GM19463 (cell line): ENCODE measurements around the gene MED13L.

ENCODE experiments used
- ATAC-seq: cut with Tn5 transposase; IDR thresholded peaks from one replicate; pipeline ENCODE4 v1.9.1; 2021; ENCODE audit warnings: mild to moderate bottlenecking, moderate library complexity; ENCODE audit not compliant: unreplicated experiment

MED13L gene

DNA sequence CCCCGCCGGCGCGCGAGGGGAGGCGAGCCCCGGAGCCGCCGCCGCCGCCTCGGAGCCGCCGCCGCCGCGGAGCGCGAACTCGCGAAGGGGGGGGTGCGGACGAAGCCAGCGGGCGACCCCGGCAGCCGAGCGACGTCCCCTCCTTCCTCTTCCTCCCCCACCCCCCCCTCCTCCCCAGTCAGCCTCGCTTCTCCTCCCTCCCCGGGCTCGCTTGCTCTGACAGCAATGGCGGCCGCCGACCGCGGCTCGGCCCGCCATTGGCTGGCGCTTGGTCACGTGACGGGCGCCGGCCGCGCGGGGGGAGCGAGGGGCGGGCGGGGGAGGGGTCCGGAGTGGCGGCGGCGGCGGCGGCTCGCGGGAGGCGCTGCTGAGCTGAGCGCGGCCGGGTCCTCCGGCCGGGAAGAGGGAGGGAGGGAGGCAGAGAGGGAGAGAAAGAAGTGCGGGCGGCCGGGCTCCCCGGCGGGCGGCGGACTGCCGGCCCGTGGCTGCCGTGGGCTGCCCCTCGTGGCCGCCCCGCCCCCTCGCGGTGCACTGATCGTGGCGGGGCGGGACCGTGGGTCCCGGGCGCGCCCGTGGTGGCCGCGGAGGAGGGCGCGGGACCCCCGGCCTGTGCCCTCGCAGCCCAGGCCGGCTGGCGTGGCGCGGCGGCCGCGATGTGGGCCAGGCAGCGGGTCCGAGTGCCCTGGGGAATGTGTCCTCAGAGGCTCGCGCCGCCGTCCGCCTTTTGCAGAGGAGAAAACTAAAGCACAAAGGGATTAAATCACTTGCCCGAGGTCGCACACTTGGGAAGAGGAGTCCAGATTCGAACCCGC is at the start of gene MED13L:
Gene MED13L (minus strand): TSS at position 227 of the 812 bp plus-strand sequence. CDS start 562 bp downstream, outside the sequence.
- peak; percentile 87 for ATAC-seq

GRCh38 chr12:116325336-116325664 is 47.8 kb upstream of the MED13L start:
- peak; percentile 81 for ATAC-seq

GRCh38 chr12:116324654-116325335 is 47.3 kb upstream of the MED13L start:
- no peak for ATAC-seq

DNA sequence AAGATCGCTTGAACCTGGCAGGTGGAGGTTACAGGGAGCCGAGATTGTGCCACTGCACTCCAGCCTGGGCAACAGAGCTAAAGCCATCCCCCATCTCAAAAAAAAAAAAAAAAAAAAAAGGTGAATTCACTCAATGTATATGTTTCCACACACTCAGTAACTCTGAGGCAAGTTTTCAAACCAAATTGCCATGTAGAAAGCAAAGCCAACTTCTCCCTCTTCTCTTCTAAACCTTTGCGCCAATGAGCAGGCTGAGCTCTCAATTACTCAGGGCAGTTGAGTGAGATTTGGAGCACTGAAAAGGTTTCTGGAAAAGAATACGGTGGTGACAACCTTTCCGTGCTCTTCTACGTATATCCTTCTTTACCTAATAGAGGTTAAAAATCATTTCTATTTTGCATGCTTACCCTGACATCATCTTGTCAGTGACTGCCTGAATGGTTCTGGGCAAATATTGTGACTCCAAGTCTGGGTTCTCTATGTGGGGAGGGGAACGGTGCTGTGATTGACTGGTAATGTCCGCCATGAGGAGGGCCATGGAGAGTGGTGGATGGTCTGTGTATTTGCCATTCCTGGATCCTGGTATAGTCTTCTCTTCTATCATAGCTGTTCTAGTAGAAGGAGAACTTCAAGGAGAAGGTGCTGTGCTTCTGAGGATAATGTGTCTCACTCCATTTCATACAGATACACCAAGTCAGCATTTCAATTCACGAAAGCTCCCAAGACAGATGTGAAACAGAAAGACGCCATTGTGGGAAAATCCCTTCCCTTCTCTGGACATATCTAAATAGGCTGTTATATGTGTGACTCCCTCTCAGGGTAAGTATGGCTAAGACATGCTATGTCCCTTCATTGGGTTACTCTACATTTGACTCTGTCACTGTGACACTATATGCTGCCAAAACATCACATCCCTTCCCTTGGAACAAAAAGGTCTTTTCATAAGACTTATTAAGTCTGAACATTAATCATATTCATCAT is 46.2 kb upstream of the MED13L start:
- no peak for ATAC-seq

GRCh38 chr12:116321913-116322312 is 44.4 kb upstream of the MED13L start:
- ATAC-seq: no peak

DNA sequence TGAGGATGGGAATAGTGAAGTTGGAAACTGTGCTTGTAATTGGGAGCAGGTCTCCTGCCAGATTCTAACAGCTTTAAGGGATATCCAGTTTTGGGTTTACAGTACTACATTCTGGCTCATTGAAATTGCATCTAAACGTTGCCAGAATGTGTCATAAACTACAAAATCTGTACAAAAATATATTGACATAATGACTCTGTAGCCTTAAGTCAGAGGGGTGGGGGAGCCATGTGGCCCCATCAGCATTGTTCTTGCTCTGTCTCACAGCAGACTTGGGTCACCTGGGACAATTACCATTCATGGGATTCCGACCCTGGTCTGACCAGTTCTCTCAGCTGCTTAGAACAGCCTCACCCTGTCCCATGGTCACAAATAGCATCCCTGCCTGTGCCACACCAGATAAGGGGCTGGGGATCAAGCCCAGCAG is 43.3 kb upstream of the MED13L start:
- no peak for ATAC-seq

DNA sequence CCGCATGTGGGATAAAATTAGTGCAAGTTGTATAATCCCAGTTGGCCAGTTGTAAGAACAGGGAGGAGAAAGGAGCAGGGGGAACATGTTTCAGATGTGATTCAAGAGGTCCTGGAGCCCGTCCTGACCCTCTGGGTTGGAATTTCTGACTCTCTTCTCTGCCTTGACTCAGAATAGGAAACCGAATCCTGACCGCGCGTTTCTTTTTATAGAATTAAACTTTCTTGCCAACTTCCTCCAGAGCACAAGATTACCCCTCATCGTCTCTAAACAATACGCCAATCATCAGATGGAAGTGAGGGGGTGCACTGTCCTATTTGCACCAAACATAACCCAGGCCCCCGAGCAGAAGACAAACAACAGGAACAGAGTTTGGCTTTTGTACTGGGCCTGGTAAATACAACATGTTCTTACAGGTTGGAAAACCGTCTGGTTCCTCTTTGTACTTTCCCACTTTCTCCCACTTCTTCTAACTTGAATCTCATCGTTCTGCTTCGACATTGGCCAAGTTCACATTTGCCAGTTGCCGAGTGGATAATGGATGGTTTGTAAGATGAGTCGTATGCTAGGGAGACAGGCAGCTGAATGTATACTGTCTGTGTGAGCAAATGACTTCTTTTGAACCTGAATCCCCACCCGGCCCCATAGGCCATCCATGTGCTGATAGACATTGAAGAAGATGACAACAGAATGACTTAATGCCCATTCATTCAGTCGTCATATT is 42.6 kb upstream of the MED13L start:
- no peak for ATAC-seq

GRCh38 chr12:116319233-116319897 is 41.9 kb upstream of the MED13L start:
- ATAC-seq: no peak

DNA sequence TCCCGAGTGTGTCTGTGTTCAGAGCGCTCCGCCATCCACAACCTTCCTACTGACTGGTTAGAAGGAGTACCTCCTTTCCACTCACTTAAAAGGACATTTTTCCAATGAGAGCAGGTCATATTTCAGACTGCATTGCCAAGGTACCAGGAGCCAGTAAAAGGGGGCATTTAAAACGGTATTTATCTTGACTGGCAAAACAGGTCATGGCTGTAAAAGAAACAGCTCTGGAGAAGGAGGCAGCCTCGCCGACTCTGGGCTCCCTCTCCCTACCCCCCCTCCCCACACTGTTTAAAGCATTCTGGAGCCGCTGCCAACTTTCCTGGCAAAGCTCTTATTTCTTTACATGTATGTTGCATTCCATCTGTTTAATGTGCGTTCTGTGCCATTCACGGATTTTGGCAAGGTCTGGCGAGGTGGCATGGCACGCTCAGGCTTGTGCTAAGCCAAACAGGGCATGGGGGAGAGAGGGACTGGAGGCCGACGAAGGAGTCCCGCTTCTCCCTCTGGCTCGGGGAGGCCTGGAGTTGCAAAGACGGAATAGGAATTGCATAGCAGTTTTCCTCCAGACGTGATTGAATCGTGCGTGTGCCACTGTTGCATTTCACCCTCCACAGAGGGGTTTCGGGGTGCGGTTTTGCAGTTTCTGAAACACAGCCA is 41.2 kb upstream of the MED13L start:
- no peak for ATAC-seq

- no peak for ATAC-seq
These were observed 40.6 kb upstream of the MED13L start for GRCh38 chr12:116317986-116318575.

- ATAC-seq: no peak
These were observed 39.6 kb upstream of the MED13L start for GRCh38 chr12:116317139-116317538.

GRCh38 chr12:116314477-116314876 is 37.0 kb upstream of the MED13L start:
- ATAC-seq: no peak

DNA sequence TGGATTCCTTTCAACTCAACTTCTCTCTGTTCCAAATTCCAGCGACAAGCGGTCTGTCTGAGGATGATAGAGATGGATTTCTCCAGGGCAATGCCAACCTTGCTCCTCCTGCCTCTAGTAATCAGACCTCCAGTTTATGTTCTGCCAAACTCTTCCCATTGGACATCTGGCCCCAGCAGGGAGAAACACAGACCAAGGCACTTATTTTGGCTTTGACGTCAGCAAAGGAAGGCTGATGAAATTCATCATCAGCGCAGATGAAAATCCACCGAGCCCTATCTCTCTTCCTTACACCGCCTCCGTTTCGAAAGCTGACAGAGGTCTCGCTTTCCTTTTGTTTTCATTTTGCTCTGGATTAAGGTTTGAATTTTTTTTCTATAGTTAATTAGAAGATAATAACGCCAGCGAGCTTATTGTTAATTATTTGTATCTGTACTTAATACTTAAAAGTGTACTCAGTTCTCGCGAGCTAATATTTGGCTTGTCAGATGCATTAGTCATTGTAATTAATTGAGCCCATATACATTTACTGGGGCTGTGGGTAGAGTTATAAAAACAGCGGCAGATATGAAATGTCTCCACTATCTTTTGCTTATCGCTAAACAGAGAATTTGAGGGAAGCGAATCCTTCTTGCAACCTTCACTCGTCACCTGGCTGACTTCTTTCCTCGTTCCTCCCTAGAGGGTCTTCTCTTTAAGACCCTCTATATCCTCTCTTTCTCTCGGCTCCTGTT is 35.9 kb upstream of the MED13L start:
- ATAC-seq: no peak

DNA sequence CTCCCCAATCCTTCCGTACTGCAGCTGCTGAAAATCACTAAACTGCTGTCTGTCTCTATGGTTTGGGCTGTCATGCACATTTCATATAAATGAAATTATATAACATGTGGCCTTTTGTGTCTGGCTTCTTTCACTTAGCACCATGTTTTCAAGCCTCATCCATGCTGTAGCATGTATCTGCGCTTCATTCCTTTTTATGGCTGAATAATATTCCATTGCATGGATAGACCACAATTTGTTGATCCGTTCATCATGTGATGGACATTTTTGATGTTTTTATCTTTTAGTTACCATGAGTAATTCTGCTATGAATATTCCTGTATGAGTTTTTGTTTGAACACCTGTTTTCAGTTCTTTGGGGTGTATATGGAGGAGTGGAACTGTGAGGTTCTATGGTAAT is 32.6 kb upstream of the MED13L start:
- ATAC-seq: no peak

GRCh38 chr12:116309343-116309742 is 31.9 kb upstream of the MED13L start:
- no peak for ATAC-seq

DNA sequence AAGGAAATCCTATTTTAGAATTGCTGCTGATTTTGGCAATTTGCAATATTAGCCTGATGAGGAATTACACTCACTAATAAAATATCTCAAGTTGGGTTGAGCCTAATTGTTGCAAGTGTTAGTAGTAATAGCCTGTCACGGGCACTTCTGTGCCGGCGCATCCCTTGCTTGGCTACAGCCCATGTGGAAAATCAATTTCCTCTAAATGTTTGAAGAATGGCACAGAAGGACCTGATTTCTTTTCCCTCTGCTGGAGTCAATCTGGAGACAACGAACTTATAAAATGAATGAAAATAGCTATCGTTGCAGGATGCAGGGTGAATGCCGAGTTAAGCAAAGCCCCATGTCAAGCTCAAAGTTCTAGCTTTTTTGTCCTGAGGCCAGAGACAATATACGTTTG is 31.2 kb upstream of the MED13L start:
- ATAC-seq: no peak

- ATAC-seq: no peak
These were observed 29.5 kb upstream of the MED13L start for GRCh38 chr12:116306968-116307367.

DNA sequence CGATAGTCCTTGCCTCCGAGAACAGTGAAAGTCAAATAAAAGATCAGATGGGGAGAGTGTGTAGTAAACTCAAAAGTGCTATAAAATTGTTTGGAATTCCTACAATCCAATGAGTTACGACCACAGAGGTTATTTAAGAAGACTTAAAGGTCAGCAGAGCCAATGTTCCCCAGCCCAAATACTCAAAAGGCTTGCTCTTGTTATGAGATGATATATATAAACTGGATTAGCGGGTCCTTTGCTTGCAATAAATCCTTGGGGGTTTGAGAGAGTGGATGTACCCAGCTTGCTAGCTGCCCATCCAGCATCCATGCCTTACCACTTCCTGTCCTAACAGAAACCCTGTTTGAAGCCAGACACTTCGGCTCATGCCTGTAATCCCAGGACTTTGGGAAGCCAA is 29.0 kb upstream of the MED13L start:
- ATAC-seq: no peak
